ENCODE data around the gene DOCK2.

DNA sequence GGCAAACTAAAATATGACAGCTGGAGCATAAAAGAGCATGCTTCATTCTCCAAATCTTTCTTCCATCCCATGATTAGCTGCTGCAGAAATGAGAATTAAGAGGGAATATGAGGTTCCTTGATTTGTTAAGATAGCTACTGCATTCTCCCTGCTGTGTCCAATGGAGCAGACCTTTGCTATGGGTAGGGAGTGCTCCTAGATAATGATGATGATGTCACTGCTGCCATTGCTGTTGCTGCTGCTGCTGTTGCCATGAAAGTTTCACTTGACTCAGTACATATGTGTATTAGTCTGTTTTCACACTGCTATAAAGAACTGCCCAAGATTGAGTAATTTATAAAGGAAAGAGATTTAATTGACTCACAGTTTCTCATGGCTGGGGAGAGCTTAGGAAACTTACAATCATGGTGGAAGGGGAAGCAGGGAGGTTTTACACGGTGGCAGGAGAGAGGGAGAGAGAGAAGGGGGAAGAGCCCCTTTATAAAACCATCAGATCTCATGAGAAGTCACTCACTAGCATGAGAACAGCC, 214.3 kb downstream of the DOCK2 start:
- TF ChIP-seq, protein P1, sequence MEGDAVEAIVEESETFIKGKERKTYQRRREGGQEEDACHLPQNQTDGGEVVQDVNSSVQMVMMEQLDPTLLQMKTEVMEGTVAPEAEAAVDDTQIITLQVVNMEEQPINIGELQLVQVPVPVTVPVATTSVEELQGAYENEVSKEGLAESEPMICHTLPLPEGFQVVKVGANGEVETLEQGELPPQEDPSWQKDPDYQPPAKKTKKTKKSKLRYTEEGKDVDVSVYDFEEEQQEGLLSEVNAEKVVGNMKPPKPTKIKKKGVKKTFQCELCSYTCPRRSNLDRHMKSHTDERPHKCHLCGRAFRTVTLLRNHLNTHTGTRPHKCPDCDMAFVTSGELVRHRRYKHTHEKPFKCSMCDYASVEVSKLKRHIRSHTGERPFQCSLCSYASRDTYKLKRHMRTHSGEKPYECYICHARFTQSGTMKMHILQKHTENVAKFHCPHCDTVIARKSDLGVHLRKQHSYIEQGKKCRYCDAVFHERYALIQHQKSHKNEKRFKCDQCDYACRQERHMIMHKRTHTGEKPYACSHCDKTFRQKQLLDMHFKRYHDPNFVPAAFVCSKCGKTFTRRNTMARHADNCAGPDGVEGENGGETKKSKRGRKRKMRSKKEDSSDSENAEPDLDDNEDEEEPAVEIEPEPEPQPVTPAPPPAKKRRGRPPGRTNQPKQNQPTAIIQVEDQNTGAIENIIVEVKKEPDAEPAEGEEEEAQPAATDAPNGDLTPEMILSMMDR (conservative IDR thresholded peaks at IDR 0.05 in 1 of 2, IDR thresholded peaks at IDR 0.05 in 1 of 2; ENCODE audit: low read depth in 1 of 2, low read length in 2 of 2): no peak
- TF ChIP-seq EZH2 (IDR thresholded peaks at IDR 0.05; ENCODE audit: low read length, missing control alignments): no peak

All from fibroblast of lung (primary cell).